Hematopoietic multipotent progenitor cell treated with erythropoietin and hydrocortisone succinate and interleukin-3 and kit ligand, for 6 days (in vitro differentiated cells): ENCODE data around the gene WNT2.

ENCODE experiments used
- DNase-seq: peaks from one replicate; pipeline ENCODE4 v3.0.0-alpha.2; 2015

Gene WNT2

GRCh38 chr7:117322741-117323304 lies at the start of gene WNT2:
Gene WNT2 (minus strand): TSS chr7:117323058. CDS start chr7:117322989, 69 bp downstream.
- no peak for DNase-seq

- no peak for DNase-seq
These were observed 49.2 kb upstream of the WNT2 start for GRCh38 chr7:117372073-117372472.

DNA sequence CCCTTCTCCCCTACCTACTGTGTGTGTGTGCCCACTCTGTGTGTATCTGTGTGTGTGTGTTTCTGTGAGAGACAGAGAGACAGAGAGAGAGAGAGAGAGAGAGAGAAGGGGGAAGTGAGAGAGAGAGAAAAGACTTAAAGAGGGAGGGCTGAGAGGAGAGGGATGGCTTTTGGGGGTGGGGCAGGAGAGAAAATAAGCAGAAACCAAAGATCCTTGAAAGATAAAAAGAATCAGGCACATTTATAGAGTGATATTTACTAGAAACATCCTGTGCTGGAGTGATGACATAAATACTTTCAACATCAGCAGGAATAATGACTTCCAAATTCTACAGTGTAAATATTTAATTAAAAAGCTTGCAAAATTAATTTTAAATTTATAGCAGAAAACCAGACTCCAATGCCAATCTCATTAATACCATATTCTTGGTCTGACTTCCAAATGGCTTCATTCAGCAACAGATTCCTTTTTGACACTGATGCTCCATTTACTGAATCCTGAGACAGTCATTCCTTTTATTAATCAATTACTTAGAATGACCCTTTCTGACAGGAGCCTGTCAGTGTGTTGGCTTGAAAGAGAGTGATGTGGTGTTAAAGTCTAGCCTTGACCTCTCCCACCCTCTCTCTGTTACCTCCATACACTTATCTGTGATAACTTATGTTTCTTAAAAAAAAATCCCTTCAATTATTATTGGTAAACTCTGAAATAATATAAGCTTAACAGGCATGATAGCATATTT lies 41.7 kb upstream of the WNT2 start:
- no peak for DNase-seq

- DNase-seq = no peak
These were observed 39.5 kb upstream of the WNT2 start for GRCh38 chr7:117362294-117362888.

DNA sequence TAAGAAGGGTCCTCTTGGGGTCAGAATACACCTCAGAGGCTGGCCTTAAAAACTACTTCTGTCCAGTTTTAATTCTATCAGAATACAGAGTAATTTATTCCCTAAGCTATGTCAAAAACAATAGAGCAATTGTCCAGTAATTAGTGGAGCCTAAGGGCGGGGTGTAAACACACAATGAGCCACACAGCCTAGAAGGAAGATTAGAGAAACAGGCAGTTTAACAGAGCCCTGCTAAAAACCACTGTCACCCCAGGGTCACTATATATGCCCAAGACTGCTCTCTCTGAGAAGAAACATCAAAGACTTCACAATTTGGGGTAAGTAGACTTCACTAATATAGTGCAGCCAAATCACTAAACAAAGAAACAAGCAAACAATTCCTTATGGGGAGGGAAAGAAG lies 27.2 kb upstream of the WNT2 start:
- no peak for DNase-seq

DNA sequence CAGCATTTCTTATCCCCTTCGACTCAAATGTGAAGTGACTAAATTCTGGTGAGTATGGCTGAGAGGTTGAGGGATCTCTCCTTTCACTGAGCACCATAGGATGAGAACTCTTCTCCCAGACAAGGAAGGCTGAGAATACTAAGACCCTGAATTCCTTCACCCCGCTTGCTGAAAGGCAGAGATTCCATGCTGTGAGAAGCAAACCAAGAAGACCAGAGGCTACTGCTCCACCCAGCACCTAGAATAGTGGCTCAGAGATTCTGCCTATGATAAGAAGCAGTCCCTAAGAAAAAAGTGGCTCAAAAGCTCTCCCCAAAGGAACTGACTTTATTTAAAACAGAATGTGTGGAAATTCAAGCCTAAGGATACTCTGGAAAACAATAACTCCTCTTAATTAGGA lies 26.7 kb upstream of the WNT2 start:
- DNase-seq = no peak

DNA sequence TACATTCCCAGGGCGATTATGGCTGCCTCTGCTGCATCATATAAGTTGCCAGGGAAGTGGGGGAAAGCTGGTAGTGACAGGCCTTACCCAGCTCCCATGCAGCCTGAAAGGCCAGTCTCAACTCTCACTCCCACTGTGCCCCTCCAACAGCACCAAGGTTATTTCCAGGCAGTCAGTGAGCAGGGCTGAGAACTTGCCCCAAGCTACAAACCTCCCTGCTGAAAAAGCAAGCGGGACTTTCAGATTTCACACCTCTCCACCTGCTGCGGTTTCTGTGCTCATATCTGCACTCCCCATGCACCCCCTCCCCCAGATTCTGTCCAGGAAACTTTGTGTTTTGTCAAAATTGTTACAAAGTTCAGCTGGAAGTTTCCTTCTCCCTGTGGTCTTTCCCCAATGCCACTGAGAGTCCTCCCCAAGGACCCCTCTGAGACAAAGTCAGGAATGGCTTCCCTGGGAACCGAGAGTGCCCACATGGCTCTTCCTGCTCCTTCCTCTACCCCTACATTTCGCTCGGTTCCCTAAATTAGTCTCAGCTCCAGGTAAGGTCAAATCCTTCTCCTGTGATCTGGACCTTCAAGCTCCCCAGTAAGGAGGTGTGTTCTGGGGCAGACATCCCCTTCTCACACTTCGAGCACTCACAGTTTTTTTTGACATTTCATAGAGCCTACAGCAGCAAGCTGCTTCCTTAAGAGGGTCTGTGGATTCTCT lies 25.3 kb upstream of the WNT2 start:
- no peak for DNase-seq

- no peak for DNase-seq
These were observed 24.6 kb upstream of the WNT2 start for GRCh38 chr7:117347480-117347879.

DNA sequence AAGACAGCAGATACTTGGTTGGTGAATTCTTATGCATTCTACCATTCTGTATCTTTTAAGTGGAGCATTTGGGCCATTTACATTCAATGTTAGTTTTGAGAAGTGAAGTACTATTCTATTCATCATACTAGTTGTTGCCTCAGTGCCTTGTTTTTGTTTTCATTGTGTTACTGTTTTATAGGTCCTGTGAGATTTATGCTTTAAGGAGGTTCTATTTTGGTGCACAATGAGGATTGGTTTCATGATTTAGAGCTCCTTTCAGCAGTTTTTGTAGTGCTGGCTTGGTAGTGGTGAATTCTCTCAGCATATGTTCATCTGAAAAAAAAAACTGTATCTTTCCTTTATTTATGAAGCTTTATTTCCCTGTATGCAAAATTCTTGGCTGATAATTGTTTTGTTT lies 23.3 kb upstream of the WNT2 start:
- no peak for DNase-seq

- DNase-seq = no peak
These were observed 15.2 kb upstream of the WNT2 start for GRCh38 chr7:117338020-117338419.

DNA sequence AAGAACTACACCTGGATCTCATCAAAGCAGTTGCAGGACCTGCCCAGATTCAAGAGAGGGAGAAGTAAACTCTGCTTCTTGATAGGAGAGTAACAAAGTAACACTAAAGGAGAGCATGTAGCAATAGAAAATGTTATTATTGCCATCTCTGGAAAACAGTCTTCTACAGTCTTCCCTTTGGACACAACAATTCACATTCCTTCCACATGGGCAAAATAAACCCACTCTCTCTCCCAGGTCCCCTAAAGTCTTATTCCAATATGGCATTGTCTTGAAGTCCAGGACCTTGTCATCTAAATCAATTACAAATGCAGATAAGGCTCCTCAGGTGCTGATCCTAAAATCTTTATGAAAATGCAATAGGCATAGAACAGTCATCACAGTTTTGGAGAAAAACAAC lies 10.3 kb upstream of the WNT2 start:
- no peak for DNase-seq

DNA sequence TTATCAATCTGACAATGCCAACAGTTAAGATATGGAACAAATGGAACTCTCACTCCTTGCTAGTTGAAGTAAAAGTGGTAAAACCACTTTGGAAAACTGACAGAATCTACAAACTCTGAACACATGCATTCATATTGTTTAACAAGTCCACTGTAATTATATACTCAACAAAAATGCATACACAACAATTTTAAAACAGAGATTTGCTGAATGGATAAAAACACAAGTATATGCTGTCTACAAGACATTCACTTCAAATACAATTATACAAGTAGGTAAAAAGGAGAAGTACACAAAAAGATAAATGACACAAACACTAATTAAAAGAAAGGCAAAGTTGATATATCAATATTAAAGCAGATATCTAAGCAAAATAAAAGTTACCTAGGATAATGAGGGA lies 9.2 kb upstream of the WNT2 start:
- no peak for DNase-seq

- DNase-seq = no peak
These were observed 3.0 kb upstream of the WNT2 start for GRCh38 chr7:117325836-117326235.

DNA sequence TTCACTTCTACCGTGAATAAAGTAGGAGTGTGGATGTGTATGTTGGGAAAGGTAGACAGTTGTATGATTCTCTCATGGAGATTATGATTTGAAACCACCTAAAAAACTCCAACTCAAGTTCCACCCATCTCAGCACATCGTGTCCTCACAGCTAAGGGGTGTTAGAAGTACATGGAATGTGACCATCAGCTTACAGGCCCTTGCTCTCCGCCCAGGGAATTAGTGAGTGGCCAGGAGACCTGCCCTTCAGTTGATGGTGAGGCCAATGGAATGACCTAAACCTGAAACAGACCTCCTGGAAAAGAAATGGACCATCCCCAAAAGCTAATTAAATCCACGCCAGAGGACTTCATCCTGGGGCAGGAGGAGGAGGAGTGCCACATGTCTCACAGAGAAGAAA lies 2.1 kb upstream of the WNT2 start:
- no peak for DNase-seq

- DNase-seq = no peak
These were observed 1.2 kb upstream of the WNT2 start for GRCh38 chr7:117323851-117324711.

- DNase-seq = no peak
These were observed 520 bp upstream of the WNT2 start for GRCh38 chr7:117323305-117323850.

DNA sequence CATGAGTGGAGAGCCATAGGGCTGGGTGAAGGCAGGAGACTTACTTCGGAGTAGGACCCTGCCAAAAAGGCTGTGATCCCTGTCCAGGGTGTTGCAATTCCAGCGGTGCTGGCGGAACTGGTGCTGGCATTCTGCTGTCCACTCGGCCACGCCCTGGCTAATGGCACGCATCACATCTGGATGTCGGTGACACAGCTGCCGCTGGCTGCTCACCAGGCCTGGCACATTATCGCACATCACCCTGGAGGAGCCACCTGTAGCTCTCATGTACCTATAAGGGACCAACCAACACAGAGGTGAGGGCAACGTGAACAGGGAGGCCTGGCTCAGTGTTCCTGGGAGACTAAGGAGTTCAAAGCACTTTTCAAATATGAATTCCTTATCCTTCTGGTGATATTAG lies 2.3 kb downstream of the WNT2 start:
- DNase-seq = no peak

DNA sequence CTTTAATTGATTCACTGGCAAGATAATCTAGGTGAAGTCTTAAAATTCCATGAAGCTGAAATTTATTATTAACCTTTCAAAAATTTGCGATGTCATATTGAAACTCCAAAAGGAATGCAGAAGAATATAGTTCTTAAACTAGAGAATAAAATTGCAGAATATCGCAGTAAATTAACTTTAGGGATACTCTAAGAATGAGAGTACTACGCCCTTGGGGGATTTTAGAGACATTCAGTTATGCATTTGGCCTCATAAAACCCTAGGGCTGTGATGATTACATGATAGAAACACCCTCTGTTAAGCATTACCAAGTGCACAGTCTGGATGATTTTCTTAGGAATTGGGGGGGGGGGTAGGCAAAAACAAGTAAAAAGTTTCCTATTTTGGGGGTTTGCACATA lies 3.7 kb downstream of the WNT2 start:
- no peak for DNase-seq

- no peak for DNase-seq
These were observed 9.3 kb downstream of the WNT2 start for GRCh38 chr7:117313582-117313981.

- DNase-seq = no peak
These were observed 10.0 kb downstream of the WNT2 start for GRCh38 chr7:117312593-117313580.

- no peak for DNase-seq
These were observed 14.0 kb downstream of the WNT2 start for GRCh38 chr7:117308891-117309290.
